Activated CD8-positive, alpha-beta memory T cell treated with anti-CD3 and anti-CD28 coated beads, Interleukin-2, amount 50 U/mL, for 1 hour (primary cell): ENCODE results near the gene UNC45B.
"Not testable (repeated sequence)": the region's sequence is repeated elsewhere in the genome, so short reads cannot be mapped to it uniquely, and the experiment has no call there.

ENCODE experiments used
- DNase-seq: peaks from one replicate; pipeline ENCODE4 v3.0.0-alpha.2; 2020; ENCODE audit errors: extremely low read depth

The UNC45B gene

DNA sequence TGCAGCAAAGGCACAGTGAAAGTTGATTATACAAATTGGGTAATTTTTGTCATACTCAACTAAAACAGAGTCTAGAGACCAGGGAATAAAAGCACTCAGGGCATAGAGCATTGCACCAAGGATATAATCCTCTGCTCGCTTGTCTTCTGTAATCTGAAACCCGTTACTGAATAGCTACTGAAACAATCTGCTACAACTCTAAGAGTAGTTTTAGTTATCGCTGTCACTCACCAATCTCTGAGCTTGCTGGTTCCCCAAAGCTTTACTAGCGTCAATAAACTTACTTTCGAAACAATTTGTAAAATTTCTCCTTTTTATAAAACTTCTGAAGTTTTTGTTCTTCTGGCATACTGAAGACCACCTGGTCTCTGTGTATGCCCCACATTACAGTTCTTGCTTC lies 69.5 kb downstream of the UNC45B start:
- DNase-seq, result no peak

GRCh38 chr17:35218915-35219314 lies 71.3 kb downstream of the UNC45B start:
- DNase-seq, result no peak

GRCh38 chr17:35222452-35222851 lies 74.8 kb downstream of the UNC45B start:
- no peak for DNase-seq

GRCh38 chr17:35224436-35224835 lies 76.8 kb downstream of the UNC45B start:
- DNase-seq, result no peak

- no peak for DNase-seq
Observed at GRCh38 chr17:35227546-35227945, 79.9 kb downstream of the UNC45B start.

DNA sequence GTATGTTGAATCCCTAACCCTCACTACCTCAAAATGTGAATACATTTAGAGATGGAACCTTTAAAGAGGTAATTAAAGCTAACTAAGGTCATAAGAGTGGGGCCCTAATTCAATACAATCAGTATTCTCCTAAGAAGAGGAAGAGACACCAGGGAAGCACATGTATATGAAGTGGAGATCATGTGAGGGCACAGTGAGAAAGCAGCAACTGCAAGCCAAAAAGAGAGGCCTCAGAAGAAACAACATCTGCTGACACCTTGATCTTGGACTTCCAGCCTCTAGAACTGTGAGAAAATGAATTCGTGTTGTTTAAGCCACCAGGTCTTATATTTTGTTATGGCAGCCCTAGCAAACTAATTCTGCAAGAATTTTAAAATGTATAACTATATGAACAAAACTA lies 82.0 kb downstream of the UNC45B start:
- no peak for DNase-seq

DNA sequence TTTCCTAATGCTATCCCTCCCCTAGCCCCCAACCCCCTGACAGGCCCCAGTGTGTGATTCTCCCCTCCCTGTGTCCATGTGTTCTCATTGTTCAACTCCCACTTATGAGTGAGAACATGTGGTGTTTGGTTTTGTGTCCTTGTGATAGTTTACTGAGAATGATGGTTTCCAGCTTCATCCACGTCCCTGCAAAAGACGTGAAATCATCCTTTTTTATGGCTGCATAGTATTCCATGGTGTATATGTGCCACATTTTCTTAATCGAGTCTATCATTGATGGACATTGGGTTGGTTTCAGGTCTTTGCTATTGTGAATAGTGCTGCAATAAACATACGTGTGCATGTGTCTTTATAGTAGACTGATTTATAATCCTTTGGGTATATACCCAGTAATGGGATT lies 86.7 kb downstream of the UNC45B start:
- not testable (repeated sequence) for DNase-seq

DNA sequence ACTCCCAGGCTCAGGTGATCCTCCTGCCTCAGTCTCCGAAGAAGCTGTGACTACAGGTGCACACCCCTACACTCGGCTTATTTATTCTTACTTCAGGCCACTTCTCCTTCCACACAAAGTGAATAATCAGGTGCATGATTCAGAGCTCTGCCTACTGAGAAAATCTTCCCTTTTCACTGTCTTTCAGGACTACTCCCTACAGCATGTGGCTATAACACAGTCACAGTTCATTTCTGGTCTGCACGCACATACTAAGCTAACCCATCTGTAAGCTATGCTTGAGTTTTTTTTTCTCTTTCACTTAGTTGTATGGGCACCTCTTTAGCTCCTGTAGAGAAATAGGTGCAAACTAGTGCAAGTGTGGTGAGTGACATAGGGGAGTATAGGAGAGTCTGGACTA lies 87.7 kb downstream of the UNC45B start:
- DNase-seq, result no peak

DNA sequence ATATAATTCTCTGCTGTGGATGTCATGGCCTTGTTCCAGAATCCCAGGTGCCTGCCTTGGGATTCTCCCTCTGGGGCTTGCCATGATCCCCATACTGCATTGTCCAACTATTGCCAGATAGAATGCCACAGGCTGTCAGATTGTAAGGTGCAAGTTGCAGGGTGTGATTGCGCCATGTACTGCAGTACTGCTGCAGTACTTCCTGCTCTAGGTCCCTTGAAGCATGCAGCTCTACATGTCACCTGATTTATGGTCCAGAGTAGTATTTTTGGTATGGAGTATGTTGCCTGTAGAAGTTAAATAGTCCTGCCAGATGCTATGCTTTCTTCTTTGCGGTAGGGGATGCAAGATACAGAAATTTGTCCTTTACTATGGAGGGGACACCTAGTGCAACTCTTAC lies 88.3 kb downstream of the UNC45B start:
- no peak for DNase-seq

DNA sequence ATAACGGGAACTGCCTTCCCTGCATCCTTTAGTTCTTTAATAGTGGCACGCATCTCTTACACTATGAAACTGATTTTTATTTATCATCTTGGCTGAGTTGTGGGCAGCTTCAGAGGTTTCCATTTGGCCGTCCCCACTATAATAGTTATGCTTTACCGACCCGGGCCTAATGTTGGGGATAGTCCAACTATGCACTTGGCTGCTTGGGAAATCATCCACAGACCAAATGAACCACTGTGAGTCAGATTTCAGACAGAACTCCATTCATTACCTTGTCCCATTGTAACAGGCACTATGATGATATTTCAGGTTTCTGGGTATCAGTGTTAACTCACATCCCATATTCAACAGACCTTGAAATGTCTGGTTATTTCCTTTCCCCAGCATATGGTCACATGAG lies 89.2 kb downstream of the UNC45B start:
- DNase-seq, result no peak

- DNase-seq, result no peak
Observed at GRCh38 chr17:35238821-35239220, 91.2 kb downstream of the UNC45B start.
